ENCODE data around the gene ZNF672.

The ZNF672 gene

DNA sequence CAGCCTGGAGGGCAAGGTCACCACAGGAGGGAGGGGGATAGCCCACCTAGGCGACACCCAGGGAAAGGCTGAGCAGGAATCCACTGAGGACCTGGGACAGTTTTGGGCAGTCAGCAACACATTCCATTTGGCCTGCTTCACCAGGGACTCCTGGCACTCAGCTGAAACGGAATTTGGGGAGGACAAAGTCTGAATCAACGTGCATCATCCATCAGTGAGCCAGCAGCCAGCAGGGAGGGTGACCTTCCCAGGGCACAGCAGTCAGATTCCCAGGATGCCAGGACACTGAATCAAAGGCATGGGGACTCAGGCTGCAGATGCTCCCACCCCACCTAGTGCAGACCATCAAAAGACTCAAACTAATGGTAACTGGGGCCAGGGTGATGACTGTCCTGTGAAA is 16.9 kb upstream of the ZNF672 start:
- Histone ChIP-seq H3K27ac (peak overlapping the region in 1 of 2 donors; percentile 58), H3K4me3 (peak overlapping the region; percentile 35)
- DNase-seq (ENCODE audit: low spot score): peak; percentile 71
- TF ChIP-seq, protein P1, sequence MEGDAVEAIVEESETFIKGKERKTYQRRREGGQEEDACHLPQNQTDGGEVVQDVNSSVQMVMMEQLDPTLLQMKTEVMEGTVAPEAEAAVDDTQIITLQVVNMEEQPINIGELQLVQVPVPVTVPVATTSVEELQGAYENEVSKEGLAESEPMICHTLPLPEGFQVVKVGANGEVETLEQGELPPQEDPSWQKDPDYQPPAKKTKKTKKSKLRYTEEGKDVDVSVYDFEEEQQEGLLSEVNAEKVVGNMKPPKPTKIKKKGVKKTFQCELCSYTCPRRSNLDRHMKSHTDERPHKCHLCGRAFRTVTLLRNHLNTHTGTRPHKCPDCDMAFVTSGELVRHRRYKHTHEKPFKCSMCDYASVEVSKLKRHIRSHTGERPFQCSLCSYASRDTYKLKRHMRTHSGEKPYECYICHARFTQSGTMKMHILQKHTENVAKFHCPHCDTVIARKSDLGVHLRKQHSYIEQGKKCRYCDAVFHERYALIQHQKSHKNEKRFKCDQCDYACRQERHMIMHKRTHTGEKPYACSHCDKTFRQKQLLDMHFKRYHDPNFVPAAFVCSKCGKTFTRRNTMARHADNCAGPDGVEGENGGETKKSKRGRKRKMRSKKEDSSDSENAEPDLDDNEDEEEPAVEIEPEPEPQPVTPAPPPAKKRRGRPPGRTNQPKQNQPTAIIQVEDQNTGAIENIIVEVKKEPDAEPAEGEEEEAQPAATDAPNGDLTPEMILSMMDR (IDR thresholded peaks at IDR 0.05): no peak

DNA sequence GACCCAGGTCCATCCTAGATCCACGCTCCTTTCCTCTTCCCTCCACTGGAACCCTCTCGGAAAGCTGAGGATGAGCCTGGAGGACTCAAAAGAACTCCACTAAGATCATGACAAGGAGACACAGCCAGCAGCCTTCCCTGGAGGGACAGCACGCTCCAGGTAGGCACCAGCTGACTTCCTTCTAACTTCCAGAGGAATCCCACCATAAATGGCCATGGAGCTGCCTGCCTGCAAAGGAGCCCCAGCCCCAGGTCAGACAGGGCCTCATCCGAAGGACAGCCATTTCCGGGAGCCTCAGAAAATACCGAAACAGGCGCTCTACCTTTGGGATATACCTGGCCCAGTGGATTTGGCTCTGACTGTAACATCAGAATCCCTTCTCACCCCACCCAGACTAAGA is 16.4 kb upstream of the ZNF672 start:
- Histone ChIP-seq H3K27ac (peak overlapping the region in 1 of 2 donors; percentile 58), H3K4me3 (peak overlapping the region; percentile 35)
- DNase-seq (ENCODE audit: low spot score): peak; percentile 55
- TF ChIP-seq, protein P1 (IDR thresholded peaks at IDR 0.05): no peak

DNA sequence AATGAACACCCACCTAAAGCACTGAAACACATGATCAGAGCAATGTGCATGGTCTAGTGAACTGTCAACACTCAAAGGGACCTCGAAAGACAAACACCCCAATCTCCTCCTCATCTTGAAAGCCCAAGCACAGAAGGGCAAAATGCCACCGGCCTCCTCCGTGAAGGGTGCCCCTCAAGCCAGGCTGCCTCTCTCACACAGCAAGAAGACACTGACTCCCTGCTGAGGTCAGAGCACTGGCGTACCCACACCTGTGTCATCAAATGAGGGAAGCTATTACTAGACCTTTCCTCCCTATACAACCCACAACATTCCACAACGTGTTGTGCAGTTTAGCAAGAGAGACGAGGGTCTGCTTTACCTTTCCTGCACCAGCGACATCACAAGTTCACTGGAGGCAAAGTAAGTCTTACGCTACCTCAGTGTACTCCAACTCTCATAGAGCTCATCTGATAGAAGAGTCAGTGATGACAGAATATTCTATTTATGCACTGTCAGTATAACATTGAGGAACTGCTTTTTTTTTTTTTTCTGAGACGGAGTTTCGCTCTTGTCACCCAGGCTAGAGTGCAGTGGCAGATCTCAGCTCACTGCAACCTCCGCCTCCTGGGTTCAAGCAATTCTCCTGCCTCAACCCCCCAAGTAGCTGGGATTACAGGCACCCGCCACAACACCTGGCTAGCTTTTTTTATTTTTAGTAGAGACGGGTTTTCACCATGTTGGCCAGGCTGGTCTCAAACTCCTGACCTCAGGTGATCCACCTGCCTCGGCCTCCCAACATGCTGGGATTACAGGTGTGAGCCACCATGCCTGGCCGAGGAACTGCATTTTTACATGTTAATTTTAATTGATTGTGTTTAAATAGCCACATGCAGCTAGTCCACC is 15.6 kb upstream of the ZNF672 start:
- DNase-seq (ENCODE audit: low spot score): peak; percentile 65
- Histone ChIP-seq H3K27ac (peak overlapping the region in 1 of 2 donors; percentile 58), H3K4me3 (peak overlapping the region; percentile 95)
- TF ChIP-seq, protein P1 (IDR thresholded peaks at IDR 0.05): no peak

DNA sequence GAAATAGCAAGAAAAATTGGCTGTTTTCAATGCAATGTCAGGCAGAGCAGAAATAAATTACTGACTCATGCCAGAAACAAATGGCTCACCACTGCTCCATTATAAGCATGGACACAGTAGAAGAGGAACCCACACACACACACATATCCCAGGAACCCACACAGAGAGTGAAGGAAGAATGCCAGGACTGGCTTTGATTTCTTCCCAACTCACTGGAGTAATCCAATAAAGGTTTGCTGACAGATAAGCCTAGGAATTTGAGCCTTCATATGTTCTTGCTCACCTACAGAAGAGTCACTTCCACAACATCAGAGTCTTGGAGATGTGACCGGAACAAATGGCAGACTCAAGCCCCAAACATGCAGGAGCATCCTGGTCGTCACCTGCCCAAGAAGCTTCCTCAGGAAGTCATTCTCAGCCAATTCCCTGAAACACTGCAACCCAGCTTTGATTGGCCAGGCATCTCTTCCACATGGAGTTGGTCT is 14.5 kb upstream of the ZNF672 start:
- peak; percentile 54 for DNase-seq (ENCODE audit: low spot score)
- Histone ChIP-seq H3K27ac (no peak overlapping the region), H3K4me3 (peak overlapping the region; percentile 95)
- TF ChIP-seq, protein P1 (IDR thresholded peaks at IDR 0.05): no peak

DNA sequence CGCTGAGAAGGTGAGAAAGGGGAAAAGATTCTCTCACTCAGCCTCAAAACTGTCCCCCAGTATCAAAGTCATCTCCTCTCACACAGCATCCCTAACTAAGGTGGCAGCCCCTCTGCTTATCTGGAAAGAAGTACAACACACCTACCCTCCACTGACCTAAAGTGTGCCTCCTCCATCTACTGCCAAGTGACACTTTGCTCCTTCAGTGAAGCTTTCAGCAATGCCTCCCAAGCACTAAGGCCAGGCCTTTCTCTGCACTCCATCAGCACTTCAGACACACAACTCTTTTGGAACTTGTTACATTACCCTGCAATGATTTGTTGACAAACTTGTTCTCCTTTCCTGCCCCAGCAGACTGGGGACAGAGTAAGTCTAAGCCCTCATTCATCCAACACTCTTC is 13.7 kb upstream of the ZNF672 start:
- TF ChIP-seq, protein P1 (IDR thresholded peaks at IDR 0.05): no peak
- no peak overlapping the region for H3K27ac ChIP-seq
- peak; percentile 57 for DNase-seq (ENCODE audit: low spot score)
- H3K4me3 ChIP-seq: peak overlapping the region; percentile 95

DNA sequence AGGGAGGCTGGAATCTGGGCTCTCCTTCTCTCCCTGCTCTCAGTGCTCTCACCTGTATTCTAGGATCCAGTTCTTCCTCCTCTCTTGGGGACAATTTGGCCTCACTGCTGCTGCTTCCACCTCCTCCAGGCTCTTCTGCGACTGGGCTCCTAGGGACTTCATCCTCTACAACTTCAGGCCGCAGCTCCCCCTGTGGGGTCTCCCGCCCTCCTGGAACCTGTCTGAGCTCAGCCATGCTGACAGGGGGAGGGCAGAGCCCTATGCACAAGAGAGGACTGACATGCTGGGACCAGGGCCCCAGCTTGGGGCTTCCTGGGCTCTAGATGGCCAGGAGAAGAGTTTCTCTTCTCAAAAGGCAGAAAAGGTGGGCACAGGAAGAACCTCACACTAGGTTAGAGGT is 13.3 kb upstream of the ZNF672 start:
- Histone ChIP-seq H3K4me3 (peak overlapping the region; percentile 95), H3K27ac (peak overlapping the region in 1 of 2 donors; percentile 92)
- DNase-seq (ENCODE audit: low spot score): peak; percentile 69
- TF ChIP-seq, protein P1 (IDR thresholded peaks at IDR 0.05): no peak

DNA sequence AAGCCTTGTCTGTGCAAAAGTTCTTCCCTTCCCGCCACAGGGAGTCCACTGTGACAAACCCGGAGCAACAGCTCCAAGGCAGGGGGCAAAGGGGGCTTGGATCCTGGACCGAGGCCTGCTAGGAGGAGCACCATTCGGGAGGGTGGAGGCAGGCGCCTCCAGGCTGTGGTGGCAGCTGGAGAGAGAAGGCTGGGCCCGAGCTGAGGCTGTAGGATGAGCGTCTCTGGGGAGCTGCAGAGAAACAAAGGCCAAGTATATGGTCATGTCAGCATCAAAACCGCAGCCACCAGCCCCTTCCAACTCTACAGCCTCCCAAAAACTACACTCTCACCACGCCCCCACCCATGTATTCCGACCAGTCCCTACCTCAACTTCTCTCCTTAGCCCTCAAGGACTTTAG is 12.9 kb upstream of the ZNF672 start:
- Histone ChIP-seq H3K27ac (peak overlapping the region; percentile 90 to 92), H3K4me3 (peak overlapping the region; percentile 95)
- TF ChIP-seq, protein P1 (IDR thresholded peaks at IDR 0.05): no peak
- DNase-seq (ENCODE audit: low spot score): no peak
